ENCODE results near the gene ACSF2. TPM values are rescaled to one million over a fixed set of nuclear protein-coding genes. Genes with fewer than 3 reads are reported as not detected.

Gene ACSF2
- total RNA-seq, 1 experiment from 2014 or later: 12.2 TPM

DNA sequence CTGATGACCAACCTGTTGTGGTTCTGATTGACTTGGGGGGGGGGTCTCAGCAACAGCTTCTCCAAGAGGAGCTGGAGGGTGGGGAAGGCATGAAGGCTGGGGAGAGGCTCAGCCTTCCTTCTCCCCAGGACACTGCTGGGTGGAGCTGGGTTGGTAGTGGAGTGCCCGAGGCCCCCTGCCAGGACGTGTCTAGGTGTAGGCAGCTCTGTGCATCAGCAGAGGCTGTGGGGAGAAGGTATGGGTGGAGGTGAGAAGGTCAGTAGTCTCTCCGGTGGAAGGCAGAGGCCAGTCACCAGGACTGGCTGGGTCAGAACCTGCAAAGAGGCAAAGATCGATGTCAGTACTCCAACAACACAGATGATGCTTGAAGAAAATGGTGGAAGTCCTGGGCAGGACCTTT is 38.7 kb downstream of the ACSF2 start:
- no peaks in the 10 kb centered on the region for H3K9me3 Mint-ChIP-seq
- Histone ChIP-seq H3K27ac (ENCODE audit: insufficient read length, low read depth, low read length) (no peak overlapping the region), H2BK120ac (ENCODE audit: low read depth, low read length, poor library complexity, severe bottlenecking) (no peak overlapping the region), H4K20me1 (ENCODE audit: control insufficient read depth, insufficient read depth, insufficient read length) (no peaks in the 10 kb centered on the region), H3K23me2 (ENCODE audit: insufficient read length, low read depth, low read length, poor library complexity, severe bottlenecking) (peaks cover 4% of the 10 kb centered on the region), H3K9me3 (ENCODE audit: control insufficient read depth, low read depth, low read length) (no peaks in the 10 kb centered on the region), H2AFZ (ENCODE audit: low read length) (no peak overlapping the region), H3K18ac (ENCODE audit: insufficient read length, low read depth, low read length) (no peak overlapping the region), H3K9ac (ENCODE audit: extremely low read depth, insufficient read length, low read length) (no peak overlapping the region), H3K4me2 (ENCODE audit: insufficient read depth, insufficient read length, low read length) (no peak overlapping the region), H3K79me2 (ENCODE audit: insufficient read depth, low read length) (no peaks in the 10 kb centered on the region), H3T11ph (ENCODE audit: low read length) (no peak overlapping the region), H3K14ac (ENCODE audit: insufficient read depth, low read length) (no peak overlapping the region), H2BK5ac (ENCODE audit: insufficient read length, low read length) (no peak overlapping the region), H3K27me3 (ENCODE audit: insufficient read depth, low read length) (peaks cover 12% of the 10 kb centered on the region; the same call in 1 of the 2 replicates), H2BK20ac (ENCODE audit: low read depth, low read length, poor library complexity, severe bottlenecking) (no peak overlapping the region), H3K23ac (ENCODE audit: insufficient read length, low read depth, low read length) (no peak overlapping the region), H2BK15ac (ENCODE audit: low read depth, low read length) (no peak overlapping the region), H4K91ac (ENCODE audit: insufficient read length, low read depth, low read length) (no peak overlapping the region), H3K79me1 (ENCODE audit: insufficient read depth, low read depth, low read length, poor library complexity, severe bottlenecking) (no peaks in the 10 kb centered on the region), H3K56ac (ENCODE audit: insufficient read length, low read depth, low read length) (no peak overlapping the region), H2BK12ac (ENCODE audit: insufficient read length, low read depth, low read length) (no peak overlapping the region), H3K4me1 (ENCODE audit: insufficient read depth, low read length) (peaks cover 3% of the 10 kb centered on the region; the same call in 1 of the 2 replicates), H4K8ac (replicated peaks; ENCODE audit: insufficient read length, low read depth, low read length) (no peak overlapping the region), H3K4ac (ENCODE audit: low read depth, low read length) (no peak overlapping the region), H2AK5ac (ENCODE audit: insufficient read length, low read length) (no peak overlapping the region), H4K5ac (ENCODE audit: insufficient read length, low read depth, low read length) (no peak overlapping the region)
- peaks cover 25% of the 10 kb centered on the region for H3K27me3 Mint-ChIP-seq (ENCODE audit: low read depth)
- no peak for DNase-seq
- H3K27ac Mint-ChIP-seq: no peak overlapping the region
- WGBS (ENCODE audit: extremely low coverage, insufficient read length, low lambda C conversion rate): no CpG with 5 or more reads among the region's 4 CpGs
- H3K4me1 Mint-ChIP-seq: peaks cover 16 to 19% of the 10 kb centered on the region in 2 experiments
- TF ChIP-seq, protein P1, sequence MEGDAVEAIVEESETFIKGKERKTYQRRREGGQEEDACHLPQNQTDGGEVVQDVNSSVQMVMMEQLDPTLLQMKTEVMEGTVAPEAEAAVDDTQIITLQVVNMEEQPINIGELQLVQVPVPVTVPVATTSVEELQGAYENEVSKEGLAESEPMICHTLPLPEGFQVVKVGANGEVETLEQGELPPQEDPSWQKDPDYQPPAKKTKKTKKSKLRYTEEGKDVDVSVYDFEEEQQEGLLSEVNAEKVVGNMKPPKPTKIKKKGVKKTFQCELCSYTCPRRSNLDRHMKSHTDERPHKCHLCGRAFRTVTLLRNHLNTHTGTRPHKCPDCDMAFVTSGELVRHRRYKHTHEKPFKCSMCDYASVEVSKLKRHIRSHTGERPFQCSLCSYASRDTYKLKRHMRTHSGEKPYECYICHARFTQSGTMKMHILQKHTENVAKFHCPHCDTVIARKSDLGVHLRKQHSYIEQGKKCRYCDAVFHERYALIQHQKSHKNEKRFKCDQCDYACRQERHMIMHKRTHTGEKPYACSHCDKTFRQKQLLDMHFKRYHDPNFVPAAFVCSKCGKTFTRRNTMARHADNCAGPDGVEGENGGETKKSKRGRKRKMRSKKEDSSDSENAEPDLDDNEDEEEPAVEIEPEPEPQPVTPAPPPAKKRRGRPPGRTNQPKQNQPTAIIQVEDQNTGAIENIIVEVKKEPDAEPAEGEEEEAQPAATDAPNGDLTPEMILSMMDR (conservative IDR thresholded peaks at IDR 0.05): no peak
- H3K36me3 Mint-ChIP-seq (ENCODE audit: insufficient read depth in 1 of 3, low read depth in 3 of 3): peaks cover 0 to 4% (median 2%) of the 10 kb centered on the region in 3 experiments; a peak in 4 of 7 replicates
- H3K4me3 Mint-ChIP-seq: no peak overlapping the region
